GM12878 (cell line): ENCODE data around the gene RIC1. TPM values are rescaled to one million over a fixed set of nuclear protein-coding genes. Genes with fewer than 3 reads are reported as not detected.

Experiments used
- ATAC-seq: fragments of 200-7000 bp; cut with Tn5 transposase; 3 replicates; pipeline ENCODE4 v1.9.1; 2020; ENCODE audit warnings: mild to moderate bottlenecking, moderate library complexity
- BruUV-seq: library from RNA; stranded (reverse); fragments of 400-500 nt; replicated peaks from 2 replicates; lab custom pipeline; 2021; lab: Mats Ljungman, UMichigan
- CTCF ChIA-PET: fragments of 300-600 bp; sonication (Branson Sonifier 250); formaldehyde crosslinking; extraction: SDS; loops from one replicate; lab custom pipeline; 2021; ENCODE audit warnings: inconsistent platforms; lab: Yijun Ruan, JAX
- POLR2A ChIA-PET: fragments of 350-600 bp; formaldehyde crosslinking; extraction: SDS; loops from one replicate; lab custom pipeline; 2021; ENCODE audit warnings: inconsistent platforms; lab: Charles Lee
- RAD21 ChIA-PET: fragments of 300-600 bp; sonication (Branson Sonifier 250); formaldehyde crosslinking; loops from one replicate; lab custom pipeline; 2023; ENCODE audit warnings: antibody characterized with exemption; ENCODE audit not compliant: unreplicated experiment; lab: Charles Lee
- SMC1A ChIA-PET: fragments of 300-600 bp; sonication (Branson Sonifier 250); formaldehyde crosslinking; loops from one replicate; lab custom pipeline; 2023; ENCODE audit not compliant: unreplicated experiment, uncharacterized antibody; lab: Charles Lee
- DNase-seq: peaks from one replicate; pipeline ENCODE4 v3.0.0-alpha.2; 2011; ENCODE audit warnings: low read depth, low spot score
- FAIRE-seq: peaks from 3 replicates; lab custom pipeline; 2011; peaks lifted over from hg19 to GRCh38; lab: Jason Lieb, UNC
- H2AFZ ChIP-seq: 2 replicates; pipeline ENCODE4 v1.6.0; 2011; ENCODE audit warnings: low read depth, low read length, control low read depth; ENCODE audit not compliant: control insufficient read depth
- H3K27ac ChIP-seq: 2 replicates; pipeline ENCODE4 v1.5.1; 2011; ENCODE audit warnings: control low read depth; ENCODE audit not compliant: control insufficient read depth, insufficient read depth
- H3K27me3 ChIP-seq, 2 experiments: replicated peaks in 1 of 2; 2 replicates each; pipeline versions ENCODE4 v1.6.0 to v1.6.1; 2011; ENCODE audit warnings: low read length in 1 of 2; ENCODE audit not compliant: control insufficient read depth in 2 of 2, insufficient read depth in 2 of 2
- H3K36me3 ChIP-seq, 2 experiments: 2 replicates each; pipeline ENCODE4 v1.5.1; 2011; ENCODE audit warnings: low read length in 1 of 2; ENCODE audit not compliant: control insufficient read depth in 2 of 2, insufficient read depth in 2 of 2
- H3K4me1 ChIP-seq: 2 replicates; pipeline ENCODE4 v1.6.1; 2011; ENCODE audit warnings: mild to moderate bottlenecking, low read length, moderate library complexity, mixed read lengths; ENCODE audit not compliant: control insufficient read depth, insufficient read depth
- H3K4me2 ChIP-seq: 2 replicates; pipeline ENCODE4 v1.6.0; 2011; ENCODE audit warnings: control low read depth; ENCODE audit not compliant: control insufficient read depth, insufficient read depth
- H3K4me3 ChIP-seq: fragments of 200-600 bp; sonication (generic); 2 replicates; pipeline ENCODE4 v1.5.1; 2016
- H3K79me2 ChIP-seq: 2 replicates; pipeline ENCODE4 v1.6.0; 2011; ENCODE audit warnings: low read length; ENCODE audit not compliant: control insufficient read depth, insufficient read depth
- H3K9ac ChIP-seq: 2 replicates; pipeline ENCODE4 v1.8.0; 2011; ENCODE audit warnings: low read length, control low read depth, mixed read lengths; ENCODE audit not compliant: control insufficient read depth, insufficient read depth
- H3K9me3 ChIP-seq: replicated peaks from 3 replicates; pipeline ENCODE4 v1.5.1; 2011; ENCODE audit warnings: mild to moderate bottlenecking, low read length; ENCODE audit not compliant: control insufficient read depth, insufficient read depth
- H4K20me1 ChIP-seq: 2 replicates; pipeline ENCODE4 v1.6.0; 2011; ENCODE audit not compliant: control insufficient read depth, insufficient read depth
- BHLHE40 ChIP-seq, 2 experiments: fragments of 450-650 bp in 1 of 2; IDR thresholded peaks; 2 replicates each; pipeline ENCODE4 v1.6.1; 2011 to 2017; ENCODE audit warnings: low read depth in 2 of 2, borderline replicate concordance in 1 of 2, improper control_type of control experiment in 1 of 2, low read length in 1 of 2, mild to moderate bottlenecking in 1 of 2
- NFIC ChIP-seq: IDR thresholded peaks from 2 replicates; pipeline ENCODE4 v1.6.1; 2012; ENCODE audit warnings: low read depth, mild to moderate bottlenecking, inconsistent platforms, low read length, moderate library complexity
- NFYA ChIP-seq: IDR thresholded peaks from 2 replicates; pipeline ENCODE4 v1.6.1; 2011; ENCODE audit warnings: low read depth, mild to moderate bottlenecking, low read length, improper control_type of control experiment, borderline replicate concordance
- PML ChIP-seq: IDR thresholded peaks from 2 replicates; pipeline ENCODE4 v1.6.1; 2012; ENCODE audit warnings: low read length, inconsistent platforms
- RELA ChIP-seq: fragments of 450-650 bp; IDR thresholded peaks from 2 replicates; pipeline ENCODE4 v1.8.0; 2014; ENCODE audit warnings: borderline replicate concordance; ENCODE audit not compliant: partially characterized antibody
- RUNX3 ChIP-seq: IDR thresholded peaks from 2 replicates; pipeline ENCODE4 v1.6.1; 2012; ENCODE audit warnings: low read length, inconsistent platforms
- SUPT20H ChIP-seq: IDR thresholded peaks from 2 replicates; pipeline ENCODE4 v1.6.1; 2011; ENCODE audit warnings: low read depth, mild to moderate bottlenecking, low read length, moderate library complexity, borderline replicate concordance; ENCODE audit not compliant: control insufficient read depth
- TAF1 ChIP-seq: IDR thresholded peaks from 2 replicates; pipeline ENCODE4 v1.6.1; 2011; ENCODE audit warnings: mild to moderate bottlenecking, low read depth, low read length, borderline replicate concordance
- YY1 ChIP-seq: IDR thresholded peaks from 2 replicates; pipeline ENCODE4 v1.6.1; 2011; ENCODE audit warnings: low read depth, mild to moderate bottlenecking, low read length
- ZNF207 ChIP-seq: fragments of 450-650 bp; IDR thresholded peaks from 2 replicates; pipeline ENCODE4 v1.6.1; 2014; ENCODE audit warnings: antibody characterized with exemption, mild to moderate bottlenecking, borderline replicate concordance
- ZNF217 ChIP-seq: fragments of 450-650 bp; IDR thresholded peaks from 2 replicates; pipeline ENCODE4 v1.6.1; 2017; ENCODE audit warnings: antibody characterized with exemption, mild to moderate bottlenecking
- ZNF384 ChIP-seq: IDR thresholded peaks from 2 replicates; pipeline ENCODE4 v1.6.1; 2012; ENCODE audit warnings: low read depth, mild to moderate bottlenecking, low read length, improper control_type of control experiment, borderline replicate concordance
- in situ Hi-C: fragments of 300-500 bp; cut with MboI; formaldehyde crosslinking; loops from 9 replicates; pipeline ENCODE4 v1.14.3; 2018; ENCODE audit warnings: mixed read lengths
- intact Hi-C: fragments of 100-400 bp; cut with micrococcal nuclease; formaldehyde crosslinking; loops from one replicate; pipeline ENCODE4 v1.14.2; 2022; ENCODE audit not compliant: unreplicated experiment
- polyA plus RNA-seq, 11 experiments: library from polyadenylated mRNA; depleted of rRNA in 4 of 11; unstranded in 6 of 11; stranded (reverse) in 5 of 11; fragments of >200 nt; fragmentation: Nextera tagmentation in 4 of 11; fragmentation: Illumina TruSeq in 1 of 11; extraction: Ambion mirVana in 4 of 11; extraction: Trizol in 1 of 11; gene quantifications; 1 replicate in 1 of 11; 2 replicates in 10 of 11; pipeline versions ENCODE4 v1.2.1 to v1.2.3, GENCODE V29; 2011 to 2016; ENCODE audit warnings: inconsistent platforms in 2 of 11, missing spikeins in 2 of 11, low read depth in 1 of 11
- total RNA-seq, 4 experiments: library from RNA; depleted of rRNA in 3 of 4; stranded (reverse); fragments of >200 nt in 3 of 4; fragmentation: Illumina TruSeq in 1 of 4; extraction: Trizol in 1 of 4; gene quantifications; 2 replicates each; pipeline versions ENCODE4 v1.2.1 to v1.2.3, GENCODE V29; 2013 to 2021
- TF ChIP-seq, protein P1 (sequence below): fragments of 450-650 bp; IDR thresholded peaks from 2 replicates; pipeline ENCODE4 v1.6.1; 2017; ENCODE audit warnings: mild to moderate bottlenecking, moderate library complexity
- TF ChIP-seq, protein P2 (sequence below): fragments of 450-650 bp; IDR thresholded peaks from 2 replicates; pipeline ENCODE4 v1.6.1; 2017; ENCODE audit warnings: mild to moderate bottlenecking
- TF ChIP-seq, protein P3 (sequence below): fragments of 450-650 bp; IDR thresholded peaks from 2 replicates; pipeline ENCODE4 v1.6.1; 2017; ENCODE audit warnings: borderline replicate concordance

RIC1 gene
- total and polyA plus RNA-seq, 10 of the 15 experiments (the other 5 are each of a cell fraction or from before 2014, with no cell fraction given) = 6.2 to 59.8 (median 33.3) TPM

DNA sequence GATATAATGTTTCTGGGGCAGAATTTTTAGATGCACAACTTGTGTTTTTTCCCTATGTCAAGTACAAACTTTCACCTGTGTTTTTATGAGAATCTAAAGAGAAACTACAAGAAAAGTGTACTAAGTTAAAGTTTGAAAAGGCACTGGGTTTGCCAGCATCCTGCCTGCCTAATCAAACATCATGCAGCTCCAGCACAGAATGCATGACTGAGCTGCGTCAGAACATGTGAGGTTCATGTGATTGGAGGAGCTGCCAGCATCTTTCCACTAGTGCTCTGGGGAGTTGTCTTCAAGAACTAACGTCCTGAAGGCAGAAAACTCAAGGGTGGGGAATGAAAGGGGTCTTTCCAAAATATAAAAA is 46.1 kb upstream of the RIC1 start (continued):
- TF ChIP-seq, protein P1, sequence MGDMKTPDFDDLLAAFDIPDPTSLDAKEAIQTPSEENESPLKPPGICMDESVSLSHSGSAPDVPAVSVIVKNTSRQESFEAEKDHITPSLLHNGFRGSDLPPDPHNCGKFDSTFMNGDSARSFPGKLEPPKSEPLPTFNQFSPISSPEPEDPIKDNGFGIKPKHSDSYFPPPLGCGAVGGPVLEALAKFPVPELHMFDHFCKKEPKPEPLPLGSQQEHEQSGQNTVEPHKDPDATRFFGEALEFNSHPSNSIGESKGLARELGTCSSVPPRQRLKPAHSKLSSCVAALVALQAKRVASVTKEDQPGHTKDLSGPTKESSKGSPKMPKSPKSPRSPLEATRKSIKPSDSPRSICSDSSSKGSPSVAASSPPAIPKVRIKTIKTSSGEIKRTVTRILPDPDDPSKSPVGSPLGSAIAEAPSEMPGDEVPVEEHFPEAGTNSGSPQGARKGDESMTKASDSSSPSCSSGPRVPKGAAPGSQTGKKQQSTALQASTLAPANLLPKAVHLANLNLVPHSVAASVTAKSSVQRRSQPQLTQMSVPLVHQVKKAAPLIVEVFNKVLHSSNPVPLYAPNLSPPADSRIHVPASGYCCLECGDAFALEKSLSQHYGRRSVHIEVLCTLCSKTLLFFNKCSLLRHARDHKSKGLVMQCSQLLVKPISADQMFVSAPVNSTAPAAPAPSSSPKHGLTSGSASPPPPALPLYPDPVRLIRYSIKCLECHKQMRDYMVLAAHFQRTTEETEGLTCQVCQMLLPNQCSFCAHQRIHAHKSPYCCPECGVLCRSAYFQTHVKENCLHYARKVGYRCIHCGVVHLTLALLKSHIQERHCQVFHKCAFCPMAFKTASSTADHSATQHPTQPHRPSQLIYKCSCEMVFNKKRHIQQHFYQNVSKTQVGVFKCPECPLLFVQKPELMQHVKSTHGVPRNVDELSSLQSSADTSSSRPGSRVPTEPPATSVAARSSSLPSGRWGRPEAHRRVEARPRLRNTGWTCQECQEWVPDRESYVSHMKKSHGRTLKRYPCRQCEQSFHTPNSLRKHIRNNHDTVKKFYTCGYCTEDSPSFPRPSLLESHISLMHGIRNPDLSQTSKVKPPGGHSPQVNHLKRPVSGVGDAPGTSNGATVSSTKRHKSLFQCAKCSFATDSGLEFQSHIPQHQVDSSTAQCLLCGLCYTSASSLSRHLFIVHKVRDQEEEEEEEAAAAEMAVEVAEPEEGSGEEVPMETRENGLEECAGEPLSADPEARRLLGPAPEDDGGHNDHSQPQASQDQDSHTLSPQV = peak; percentile 69
- TF ChIP-seq TAF1 (peak; percentile 55; the same call in 1 of the 2 replicates), ZNF207 (no peak)

DNA sequence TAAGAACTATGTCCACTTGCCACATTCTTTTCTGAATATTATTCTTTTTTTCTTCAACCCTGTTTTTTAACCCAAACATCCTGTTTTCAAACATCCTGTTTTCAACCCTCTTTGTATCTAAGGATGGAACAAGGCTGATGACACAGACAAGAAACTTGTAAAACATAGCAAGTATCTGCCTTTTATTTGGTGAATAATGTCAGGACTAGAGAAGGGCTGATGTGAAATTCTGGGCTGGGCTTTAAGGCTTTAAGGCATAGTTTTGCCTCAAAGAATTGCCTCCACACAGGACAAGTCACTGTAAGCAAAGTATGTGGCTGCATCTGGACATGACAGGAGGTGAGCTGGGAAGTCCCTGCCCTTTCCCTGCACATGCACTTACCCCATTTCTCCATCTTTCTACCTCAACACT is 42.5 kb upstream of the RIC1 start:
- BruUV-seq = TSS peak; percentile 72
- intact Hi-C loops = no loop called here
- Histone ChIP-seq H3K79me2 (peaks cover 7% of the 10 kb centered on the region), H3K36me3 (no peaks in the 10 kb centered on the region), H3K4me2 (peak overlapping the region; percentile 52), H3K9me3 (no peaks in the 10 kb centered on the region; the same call in 1 of the 3 replicates), H3K27ac (peak overlapping the region; percentile 89), H3K27me3 (no peaks in the 10 kb centered on the region), H3K9ac (peak overlapping the region; percentile 44; the same call in 1 of the 2 replicates), H4K20me1 (no peaks in the 10 kb centered on the region), H3K4me3 (no peak overlapping the region), H2AFZ (no peak overlapping the region), H3K4me1 (peaks cover 55% of the 10 kb centered on the region)
- FAIRE-seq (no peak), ATAC-seq (peak; percentile 50), DNase-seq (peak; percentile 88)
- RAD21 ChIA-PET = interaction anchor here (0.7 to 5.9 kb wide), 24 partner anchors 9 to 146 kb away, joined by 3 to 149 read pairs (median 4); partner anchors contain the start of genes CD274, PDCD1LG2 and PLGRKT
- POLR2A ChIA-PET = interaction anchor here (0.6 to 8.8 kb wide), 13 partner anchors 10 to 794 kb away, joined by 3 to 66 read pairs (median 6); partner anchors contain the start of genes CD274 and PLGRKT
- SMC1A ChIA-PET = interaction anchor here (0.7 to 10.6 kb wide), 24 partner anchors 9 to 824 kb away, joined by 3 to 389 read pairs (median 12); partner anchors contain the start of genes CD274, ERMP1, PDCD1LG2 and PLGRKT
- in situ Hi-C loops = no loop called here
- CTCF ChIA-PET = interaction anchor here (0.8 to 9.1 kb wide), 12 partner anchors 14 to 982 kb away, joined by 3 to 172 read pairs (median 4); partner anchors contain the start of genes CD274, PDCD1LG2, PLGRKT and RIC1
- TF ChIP-seq RELA (peak; percentile 87), RUNX3 (peak; percentile 79), PML (peak; percentile 71; the same call in 1 of the 2 replicates), ZNF384 (no peak), ZNF217 (no peak; the same call in 1 of the 2 replicates), BHLHE40 (IDR thresholded peaks at IDR 0.05; ENCODE audit: borderline replicate concordance in 1 of 2, low read depth in 2 of 2, low read length in 1 of 2) (peak; percentile 87 to 88), NFYA (no peak), YY1 (0 out of 2 replicates have a peak, but pooled peaks have one; percentile 60), NFIC (peak; percentile 53; the same call in 1 of the 2 replicates), SUPT20H (no peak)
- TF ChIP-seq, protein P2, sequence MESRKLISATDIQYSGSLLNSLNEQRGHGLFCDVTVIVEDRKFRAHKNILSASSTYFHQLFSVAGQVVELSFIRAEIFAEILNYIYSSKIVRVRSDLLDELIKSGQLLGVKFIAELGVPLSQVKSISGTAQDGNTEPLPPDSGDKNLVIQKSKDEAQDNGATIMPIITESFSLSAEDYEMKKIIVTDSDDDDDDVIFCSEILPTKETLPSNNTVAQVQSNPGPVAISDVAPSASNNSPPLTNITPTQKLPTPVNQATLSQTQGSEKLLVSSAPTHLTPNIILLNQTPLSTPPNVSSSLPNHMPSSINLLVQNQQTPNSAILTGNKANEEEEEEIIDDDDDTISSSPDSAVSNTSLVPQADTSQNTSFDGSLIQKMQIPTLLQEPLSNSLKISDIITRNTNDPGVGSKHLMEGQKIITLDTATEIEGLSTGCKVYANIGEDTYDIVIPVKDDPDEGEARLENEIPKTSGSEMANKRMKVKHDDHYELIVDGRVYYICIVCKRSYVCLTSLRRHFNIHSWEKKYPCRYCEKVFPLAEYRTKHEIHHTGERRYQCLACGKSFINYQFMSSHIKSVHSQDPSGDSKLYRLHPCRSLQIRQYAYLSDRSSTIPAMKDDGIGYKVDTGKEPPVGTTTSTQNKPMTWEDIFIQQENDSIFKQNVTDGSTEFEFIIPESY = no peak
- TF ChIP-seq, protein P3, sequence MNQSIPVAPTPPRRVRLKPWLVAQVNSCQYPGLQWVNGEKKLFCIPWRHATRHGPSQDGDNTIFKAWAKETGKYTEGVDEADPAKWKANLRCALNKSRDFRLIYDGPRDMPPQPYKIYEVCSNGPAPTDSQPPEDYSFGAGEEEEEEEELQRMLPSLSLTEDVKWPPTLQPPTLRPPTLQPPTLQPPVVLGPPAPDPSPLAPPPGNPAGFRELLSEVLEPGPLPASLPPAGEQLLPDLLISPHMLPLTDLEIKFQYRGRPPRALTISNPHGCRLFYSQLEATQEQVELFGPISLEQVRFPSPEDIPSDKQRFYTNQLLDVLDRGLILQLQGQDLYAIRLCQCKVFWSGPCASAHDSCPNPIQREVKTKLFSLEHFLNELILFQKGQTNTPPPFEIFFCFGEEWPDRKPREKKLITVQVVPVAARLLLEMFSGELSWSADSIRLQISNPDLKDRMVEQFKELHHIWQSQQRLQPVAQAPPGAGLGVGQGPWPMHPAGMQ = no peak
